ENCODE data around the gene WFDC10B. TPM values are rescaled to one million over a fixed set of nuclear protein-coding genes. Genes with fewer than 3 reads are reported as not detected.

WFDC10B gene
- not detected for total RNA-seq (ENCODE audit: unreplicated experiment)
- long read RNA-seq: 0 reads

- H3K27ac Mint-ChIP-seq (ENCODE audit: unreplicated experiment): no peak within 1 kb of the TSS
- H3K4me3 Mint-ChIP-seq (ENCODE audit: unreplicated experiment): no peak within 1 kb of the TSS
- H3K9me3 Mint-ChIP-seq (ENCODE audit: unreplicated experiment): no peaks in the 10 kb centered on the region
- H3K36me3 Mint-ChIP-seq (ENCODE audit: unreplicated experiment): no peaks in the 10 kb centered on the region
- no peak for TF ChIP-seq CTCF (IDR thresholded peaks at IDR 0.05; ENCODE audit: partially characterized antibody, unreplicated experiment)
- peaks cover 2% of the 10 kb centered on the region for H3K27me3 Mint-ChIP-seq (ENCODE audit: unreplicated experiment)
- no peak for DNase-seq
- no peaks in the 10 kb centered on the region for H3K4me1 Mint-ChIP-seq (ENCODE audit: low read depth, unreplicated experiment)
These were observed at the start of gene WFDC10B for GRCh38 chr20:45704969-45705637. Gene WFDC10B, minus strand, starts transcription at chr20:45705019. Its CDS starts 19,027 bp downstream, at chr20:45685992.

GRCh38 chr20:45752746-45753145 is 47.9 kb upstream of the WFDC10B start:
- Mint-ChIP-seq H3K9me3 (ENCODE audit: unreplicated experiment) (peaks cover under 1% of the 10 kb centered on the region), H3K27ac (ENCODE audit: unreplicated experiment) (no peak overlapping the region), H3K27me3 (ENCODE audit: unreplicated experiment) (no peaks in the 10 kb centered on the region), H3K36me3 (ENCODE audit: unreplicated experiment) (peaks cover 12% of the 10 kb centered on the region), H3K4me1 (ENCODE audit: low read depth, unreplicated experiment) (no peaks in the 10 kb centered on the region), H3K4me3 (ENCODE audit: unreplicated experiment) (no peak overlapping the region)
- TF ChIP-seq CTCF (IDR thresholded peaks at IDR 0.05; ENCODE audit: partially characterized antibody, unreplicated experiment): no peak
- DNase-seq: no peak

GRCh38 chr20:45751721-45752120 is 46.9 kb upstream of the WFDC10B start:
- Mint-ChIP-seq H3K36me3 (ENCODE audit: unreplicated experiment) (peaks cover 12% of the 10 kb centered on the region), H3K4me1 (ENCODE audit: low read depth, unreplicated experiment) (no peaks in the 10 kb centered on the region), H3K27ac (ENCODE audit: unreplicated experiment) (no peak overlapping the region), H3K27me3 (ENCODE audit: unreplicated experiment) (no peaks in the 10 kb centered on the region), H3K4me3 (ENCODE audit: unreplicated experiment) (no peak overlapping the region), H3K9me3 (ENCODE audit: unreplicated experiment) (no peaks in the 10 kb centered on the region)
- TF ChIP-seq CTCF (IDR thresholded peaks at IDR 0.05; ENCODE audit: partially characterized antibody, unreplicated experiment): no peak
- DNase-seq: no peak

GRCh38 chr20:45745015-45745414 is 40.2 kb upstream of the WFDC10B start:
- Mint-ChIP-seq H3K36me3 (ENCODE audit: unreplicated experiment) (no peaks in the 10 kb centered on the region), H3K9me3 (ENCODE audit: unreplicated experiment) (peaks cover 1% of the 10 kb centered on the region), H3K27ac (ENCODE audit: unreplicated experiment) (no peak overlapping the region), H3K4me3 (ENCODE audit: unreplicated experiment) (no peak overlapping the region), H3K4me1 (ENCODE audit: low read depth, unreplicated experiment) (no peaks in the 10 kb centered on the region), H3K27me3 (ENCODE audit: unreplicated experiment) (no peaks in the 10 kb centered on the region)
- no peak for DNase-seq
- no peak for TF ChIP-seq CTCF (IDR thresholded peaks at IDR 0.05; ENCODE audit: partially characterized antibody, unreplicated experiment)

GRCh38 chr20:45742596-45742995 is 37.8 kb upstream of the WFDC10B start:
- Mint-ChIP-seq H3K36me3 (ENCODE audit: unreplicated experiment) (no peaks in the 10 kb centered on the region), H3K27me3 (ENCODE audit: unreplicated experiment) (no peaks in the 10 kb centered on the region), H3K4me3 (ENCODE audit: unreplicated experiment) (no peak overlapping the region), H3K9me3 (ENCODE audit: unreplicated experiment) (peaks cover 1% of the 10 kb centered on the region), H3K4me1 (ENCODE audit: low read depth, unreplicated experiment) (no peaks in the 10 kb centered on the region), H3K27ac (ENCODE audit: unreplicated experiment) (no peak overlapping the region)
- no peak for TF ChIP-seq CTCF (IDR thresholded peaks at IDR 0.05; ENCODE audit: partially characterized antibody, unreplicated experiment)
- DNase-seq: no peak

Measured in glutamatergic neuron (in vitro differentiated cells).